CD4-positive, alpha-beta T cell treated with Interleukin-15 for 1 hour (primary cell): ENCODE results near the gene MAP3K21.
A peak's percentile ranks its signal among the peaks of the same experiment; 100 is the strongest.

Source experiments
- DNase-seq: peaks from one replicate; pipeline ENCODE4 v3.0.0-alpha.2; 2020

The MAP3K21 gene

GRCh38 chr1:233327651-233328141 is at the start of gene MAP3K21:
TSS of gene MAP3K21 (plus strand) at chr1:233327724. CDS start at chr1:233328029, 305 bp downstream.
- DNase-seq: no peak

- no peak for DNase-seq
These were observed 48.9 kb upstream of the MAP3K21 start for GRCh38 chr1:233278631-233279030.

- no peak for DNase-seq
These were observed 47.6 kb upstream of the MAP3K21 start for GRCh38 chr1:233279971-233280370.

GRCh38 chr1:233281711-233282581 is 45.6 kb upstream of the MAP3K21 start:
- no peak for DNase-seq

- DNase-seq: no peak
These were observed 45.0 kb upstream of the MAP3K21 start for GRCh38 chr1:233282582-233282886.

- DNase-seq: no peak
These were observed 37.8 kb upstream of the MAP3K21 start for GRCh38 chr1:233289676-233290075.

- no peak for DNase-seq
These were observed 37.0 kb upstream of the MAP3K21 start for GRCh38 chr1:233290396-233291034.

- DNase-seq: no peak
These were observed 33.7 kb upstream of the MAP3K21 start for GRCh38 chr1:233293556-233294446.

- peak; percentile 35 for DNase-seq
These were observed 32.6 kb upstream of the MAP3K21 start for GRCh38 chr1:233294913-233295236.

- DNase-seq: peak; percentile 50
These were observed 32.1 kb upstream of the MAP3K21 start, which contains the start of gene PCNX2 for GRCh38 chr1:233295237-233295974. TSS of gene PCNX2 (minus strand) at chr1:233295725. CDS start at chr1:233295478, 247 bp downstream.

- DNase-seq: no peak
These were observed 31.6 kb upstream of the MAP3K21 start for GRCh38 chr1:233295975-233296322.

GRCh38 chr1:233299450-233299849 is 28.1 kb upstream of the MAP3K21 start:
- DNase-seq: no peak

- no peak for DNase-seq
These were observed 27.2 kb upstream of the MAP3K21 start for GRCh38 chr1:233300326-233300725.

GRCh38 chr1:233304489-233305102 is 22.9 kb upstream of the MAP3K21 start:
- DNase-seq: no peak

GRCh38 chr1:233313434-233314155 is 13.9 kb upstream of the MAP3K21 start:
- no peak for DNase-seq

- DNase-seq: no peak
These were observed 11.7 kb upstream of the MAP3K21 start for GRCh38 chr1:233315718-233316301.

GRCh38 chr1:233316473-233316872 is 11.1 kb upstream of the MAP3K21 start:
- DNase-seq: no peak

- DNase-seq: no peak
These were observed 8.3 kb upstream of the MAP3K21 start for GRCh38 chr1:233319272-233319671.

- DNase-seq: no peak
These were observed 7.5 kb upstream of the MAP3K21 start for GRCh38 chr1:233320023-233320422.

- DNase-seq: no peak
These were observed 3.8 kb upstream of the MAP3K21 start for GRCh38 chr1:233323718-233324117.

- DNase-seq: no peak
These were observed 1.2 kb upstream of the MAP3K21 start for GRCh38 chr1:233326319-233326718.
